ENCODE results near the gene RPS21. TPM values are rescaled to one million over a fixed set of nuclear protein-coding genes. Genes with fewer than 3 reads are reported as not detected.

Gene RPS21
- total and polyA plus RNA-seq, 2 experiments from 2014 or later: 378 to 839 TPM

DNA sequence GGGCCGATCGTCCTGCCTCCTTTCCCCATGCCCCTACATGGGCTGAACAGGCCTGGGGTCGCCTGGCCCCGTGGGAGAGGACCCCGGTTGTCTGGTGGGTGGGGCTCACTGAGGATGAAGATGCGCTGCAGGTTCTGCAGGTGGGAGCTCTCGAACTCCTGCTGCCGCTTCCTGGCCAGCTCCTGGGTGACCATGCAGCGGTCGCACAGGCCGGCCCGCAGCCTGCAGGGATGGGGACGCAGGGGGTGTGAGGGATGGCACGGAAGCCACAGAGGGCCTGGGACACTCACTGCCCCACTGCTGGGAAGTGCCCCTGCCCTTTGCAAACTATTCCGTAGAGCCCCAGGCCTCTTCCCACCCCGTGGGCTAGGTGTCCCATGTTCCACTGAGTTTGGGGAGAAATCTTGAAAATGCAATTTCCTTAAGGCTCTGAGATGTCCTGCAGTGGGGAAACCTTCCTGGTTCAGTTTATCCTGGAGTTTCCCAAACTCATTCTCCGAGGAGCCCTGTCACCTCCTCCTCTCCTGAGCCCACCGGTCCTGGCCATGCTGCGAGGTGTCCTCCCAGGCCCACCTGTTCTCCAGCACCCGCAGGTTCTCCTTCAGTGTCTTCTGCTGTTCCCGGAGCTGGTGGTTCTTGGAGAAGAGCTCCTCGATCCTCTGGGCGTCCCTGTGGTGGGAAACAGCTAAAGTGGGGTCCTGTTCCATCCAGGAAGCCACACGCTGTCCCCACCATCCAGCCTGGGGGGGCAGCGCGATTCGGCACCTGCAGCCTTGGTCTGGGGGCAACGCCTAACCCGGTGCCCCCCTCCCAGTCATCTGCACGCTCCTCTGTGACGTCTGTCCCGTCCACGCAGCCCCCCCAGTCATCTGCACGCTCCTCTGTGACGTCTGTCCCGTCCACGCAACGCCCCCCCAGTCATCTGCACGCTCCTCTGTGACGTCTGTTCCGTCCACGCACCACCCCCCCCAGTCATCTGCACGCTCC, 30.0 kb downstream of the RPS21 start:
- Histone ChIP-seq H3K27me3 (no peaks in the 10 kb centered on the region), H3K4me3 (no peak overlapping the region)

DNA sequence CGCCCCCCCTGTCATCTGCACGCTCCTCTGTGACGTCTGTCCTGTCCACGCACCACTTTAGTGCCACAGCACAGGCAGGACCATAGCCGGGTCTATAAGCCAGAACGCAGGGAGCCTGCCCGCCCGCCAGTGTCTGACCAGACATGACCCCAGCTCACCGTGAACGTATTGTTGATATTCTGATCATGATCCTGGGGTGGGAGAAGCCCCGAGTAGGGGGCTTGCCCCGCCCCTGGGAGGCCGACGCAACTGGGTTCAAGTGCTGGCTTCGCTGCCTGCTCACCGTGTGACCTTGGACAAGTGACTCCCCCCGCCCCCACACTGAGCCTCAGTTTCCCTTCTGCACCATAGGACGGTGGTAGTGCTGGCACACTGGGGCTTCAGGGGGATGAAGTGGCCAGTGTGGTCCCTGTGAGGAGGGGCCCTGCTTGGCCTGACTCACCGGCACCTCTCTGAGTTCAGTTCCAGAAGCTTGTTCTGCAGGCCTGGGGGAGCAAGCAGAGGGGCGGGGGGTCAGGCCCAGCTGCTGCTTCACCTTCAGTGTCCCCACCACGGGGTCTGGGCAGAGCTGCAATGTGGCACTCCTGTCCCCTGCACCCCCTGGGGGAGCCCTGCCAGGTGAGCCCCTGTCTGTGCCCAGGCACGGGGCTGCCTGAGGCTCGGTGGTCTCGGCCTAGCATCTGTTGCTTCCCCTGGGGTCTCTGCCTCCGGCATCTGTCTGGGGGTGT, 31.2 kb downstream of the RPS21 start:
- no peak for DNase-seq (ENCODE audit: low read depth in 1 of 2, low spot score in 1 of 2)
- H3K4me1 ChIP-seq (ENCODE audit: low read depth): no peaks in the 10 kb centered on the region
- H3K27me3 ChIP-seq: no peaks in the 10 kb centered on the region
- H3K27ac ChIP-seq: no peak overlapping the region
- no peak overlapping the region for H3K4me3 ChIP-seq
- no peaks in the 10 kb centered on the region for H3K36me3 ChIP-seq
- no peaks in the 10 kb centered on the region for H3K9me3 ChIP-seq (ENCODE audit: low read depth)
- TF ChIP-seq, protein P1, sequence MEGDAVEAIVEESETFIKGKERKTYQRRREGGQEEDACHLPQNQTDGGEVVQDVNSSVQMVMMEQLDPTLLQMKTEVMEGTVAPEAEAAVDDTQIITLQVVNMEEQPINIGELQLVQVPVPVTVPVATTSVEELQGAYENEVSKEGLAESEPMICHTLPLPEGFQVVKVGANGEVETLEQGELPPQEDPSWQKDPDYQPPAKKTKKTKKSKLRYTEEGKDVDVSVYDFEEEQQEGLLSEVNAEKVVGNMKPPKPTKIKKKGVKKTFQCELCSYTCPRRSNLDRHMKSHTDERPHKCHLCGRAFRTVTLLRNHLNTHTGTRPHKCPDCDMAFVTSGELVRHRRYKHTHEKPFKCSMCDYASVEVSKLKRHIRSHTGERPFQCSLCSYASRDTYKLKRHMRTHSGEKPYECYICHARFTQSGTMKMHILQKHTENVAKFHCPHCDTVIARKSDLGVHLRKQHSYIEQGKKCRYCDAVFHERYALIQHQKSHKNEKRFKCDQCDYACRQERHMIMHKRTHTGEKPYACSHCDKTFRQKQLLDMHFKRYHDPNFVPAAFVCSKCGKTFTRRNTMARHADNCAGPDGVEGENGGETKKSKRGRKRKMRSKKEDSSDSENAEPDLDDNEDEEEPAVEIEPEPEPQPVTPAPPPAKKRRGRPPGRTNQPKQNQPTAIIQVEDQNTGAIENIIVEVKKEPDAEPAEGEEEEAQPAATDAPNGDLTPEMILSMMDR (IDR thresholded peaks at IDR 0.05; ENCODE audit: low read depth, low read length): no peak

More for the DNA sequence above, 30.0 kb downstream of the RPS21 start:
- no peaks in the 10 kb centered on the region for H3K36me3 ChIP-seq
- no peaks in the 10 kb centered on the region for H3K9me3 ChIP-seq (ENCODE audit: low read depth)
- H3K4me1 ChIP-seq (ENCODE audit: low read depth): no peaks in the 10 kb centered on the region
- TF ChIP-seq, protein P1 (IDR thresholded peaks at IDR 0.05; ENCODE audit: low read depth, low read length): no peak
- DNase-seq (ENCODE audit: low read depth in 1 of 2, low spot score in 1 of 2): no peak
- no peak overlapping the region for H3K27ac ChIP-seq

DNA sequence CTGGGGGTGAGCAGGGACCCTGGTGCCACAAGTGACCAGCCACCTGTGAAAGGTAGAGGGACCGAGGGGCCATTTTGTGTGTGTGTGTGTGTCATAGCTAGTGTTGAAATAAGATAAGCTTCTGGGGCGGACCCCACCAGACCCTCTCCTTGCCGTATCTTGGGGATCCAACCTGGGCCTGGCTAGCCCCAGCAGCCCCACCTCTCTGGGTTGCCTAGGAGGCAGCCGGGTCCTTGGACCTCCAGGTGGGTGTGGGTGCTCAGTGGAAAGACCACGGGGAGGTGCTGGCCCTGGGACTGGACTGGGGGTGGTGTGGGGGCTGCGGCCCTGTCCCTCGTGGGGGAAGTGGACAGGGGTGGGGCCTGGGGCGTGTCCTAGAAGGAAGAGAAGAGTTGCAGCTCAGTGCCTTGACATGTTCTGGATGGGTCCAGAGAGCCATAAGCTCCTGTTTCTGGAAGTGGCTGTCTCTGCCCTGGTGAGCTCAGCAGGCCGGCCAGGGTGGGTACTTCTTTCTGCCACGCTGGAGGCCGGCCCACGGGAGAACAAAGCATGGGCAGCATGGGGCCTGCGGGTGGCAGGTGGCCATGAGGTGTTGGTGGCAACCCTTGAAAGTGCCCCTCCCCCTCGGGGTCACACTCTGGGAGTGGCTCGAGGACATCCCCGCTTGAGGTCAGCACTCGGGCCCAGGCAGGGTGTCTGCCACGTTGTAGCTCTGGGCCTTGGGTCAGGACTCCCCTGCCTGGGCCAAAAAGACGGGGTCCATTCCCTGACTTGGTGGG, 32.0 kb downstream of the RPS21 start:
- Histone ChIP-seq H3K27ac (no peak overlapping the region), H3K9me3 (ENCODE audit: low read depth) (no peaks in the 10 kb centered on the region), H3K36me3 (no peaks in the 10 kb centered on the region), H3K4me1 (ENCODE audit: low read depth) (no peaks in the 10 kb centered on the region), H3K4me3 (no peak overlapping the region), H3K27me3 (no peaks in the 10 kb centered on the region)
- no peak for DNase-seq (ENCODE audit: low read depth in 1 of 2, low spot score in 1 of 2)
- TF ChIP-seq, protein P1 (IDR thresholded peaks at IDR 0.05; ENCODE audit: low read depth, low read length): no peak

DNA sequence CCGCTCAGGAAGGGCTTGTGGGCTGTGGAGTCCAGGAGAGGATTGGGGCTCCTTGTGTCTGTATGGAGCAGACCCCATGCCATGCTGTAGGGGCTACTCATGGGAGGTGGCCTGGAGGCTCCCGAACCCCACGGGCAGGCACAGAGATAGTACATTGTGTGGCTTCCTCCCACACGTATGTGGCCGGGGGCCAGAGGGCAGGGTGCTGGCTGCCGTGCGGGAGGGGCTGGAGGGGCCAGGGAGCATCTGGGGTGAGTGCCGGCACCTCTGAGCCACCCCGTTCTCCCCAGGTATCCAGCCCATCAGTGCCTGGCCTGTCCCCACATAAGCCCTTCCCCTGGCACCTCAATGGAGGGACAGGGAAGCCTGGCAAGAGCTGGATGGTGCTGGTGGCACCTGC, 32.9 kb downstream of the RPS21 start:
- Histone ChIP-seq H3K36me3 (no peaks in the 10 kb centered on the region), H3K4me1 (ENCODE audit: low read depth) (no peaks in the 10 kb centered on the region), H3K27ac (no peak overlapping the region), H3K4me3 (no peak overlapping the region), H3K27me3 (no peaks in the 10 kb centered on the region), H3K9me3 (ENCODE audit: low read depth) (no peaks in the 10 kb centered on the region)
- TF ChIP-seq, protein P1 (IDR thresholded peaks at IDR 0.05; ENCODE audit: low read depth, low read length): no peak
- no peak for DNase-seq (ENCODE audit: low read depth in 1 of 2, low spot score in 1 of 2)

Data from cardiac muscle cell (in vitro differentiated cells and primary cell).